Hepatocyte (in vitro differentiated cells): Measurements from ENCODE around the gene LEF1. TPM values are rescaled to one million over a fixed set of nuclear protein-coding genes. Genes with fewer than 3 reads are reported as not detected.
"Not testable (repeated sequence)": the region's sequence is repeated elsewhere in the genome, so short reads cannot be mapped to it uniquely, and the experiment has no call there.

Experiments
- DNase-seq: peaks from one replicate; pipeline ENCODE4 v3.0.0-alpha.2; 2016; ENCODE audit warnings: low spot score
- H2AFZ ChIP-seq: fragments of 200-600 bp; sonication (generic); 2 replicates; pipeline ENCODE4 v1.6.0; 2016; ENCODE audit warnings: antibody characterized with exemption, mild to moderate bottlenecking
- H3K27ac ChIP-seq: fragments of 200-600 bp; sonication (generic); 2 replicates; pipeline ENCODE4 v1.5.1; 2016; ENCODE audit warnings: mild to moderate bottlenecking
- H3K27me3 ChIP-seq: fragments of 200-600 bp; sonication (generic); 2 replicates; pipeline ENCODE4 v1.6.1; 2016
- H3K36me3 ChIP-seq: fragments of 200-600 bp; sonication (generic); replicated peaks from 2 replicates; pipeline ENCODE4 v1.5.1; 2016; ENCODE audit warnings: low read depth; ENCODE audit not compliant: insufficient read depth
- H3K4me1 ChIP-seq: fragments of 200-600 bp; sonication (generic); 2 replicates; pipeline ENCODE4 v1.5.1; 2016; ENCODE audit warnings: mild to moderate bottlenecking, moderate library complexity; ENCODE audit not compliant: insufficient read depth
- H3K4me2 ChIP-seq: fragments of 200-600 bp; sonication (generic); 2 replicates; pipeline ENCODE4 v1.6.0; 2016
- H3K4me3 ChIP-seq: fragments of 200-600 bp; sonication (generic); 2 replicates; pipeline ENCODE4 v1.5.1; 2016; ENCODE audit warnings: mild to moderate bottlenecking
- H3K79me2 ChIP-seq: fragments of 200-600 bp; sonication (generic); 2 replicates; pipeline ENCODE4 v1.6.0; 2017; ENCODE audit warnings: mild to moderate bottlenecking
- H3K9me2 ChIP-seq: fragments of 200-600 bp; sonication (generic); replicated peaks from 2 replicates; pipeline ENCODE4 v1.6.0; 2017; ENCODE audit warnings: mild to moderate bottlenecking; ENCODE audit not compliant: insufficient read depth
- H3K9me3 ChIP-seq: fragments of 200-600 bp; sonication (generic); 2 replicates; pipeline ENCODE4 v1.5.1; 2016; ENCODE audit warnings: low read depth, mild to moderate bottlenecking
- H4K20me1 ChIP-seq: fragments of 200-600 bp; sonication (generic); 2 replicates; pipeline ENCODE4 v1.6.0; 2016; ENCODE audit warnings: mild to moderate bottlenecking; ENCODE audit not compliant: insufficient read depth, poor library complexity, severe bottlenecking
- CTCF ChIP-seq: fragments of 200-600 bp; sonication (generic); IDR thresholded peaks from 2 replicates; pipeline ENCODE4 v1.5.1; 2016; ENCODE audit warnings: antibody characterized with exemption, mild to moderate bottlenecking; ENCODE audit not compliant: poor library complexity
- EZH2 ChIP-seq: fragments of 200-600 bp; sonication (generic); IDR thresholded peaks from 2 replicates; pipeline ENCODE4 v1.6.1; 2016; ENCODE audit warnings: antibody characterized with exemption, mild to moderate bottlenecking, borderline replicate concordance
- EZH2phosphoT487 ChIP-seq: fragments of 200-600 bp; sonication (generic); IDR thresholded peaks from one replicate; pipeline ENCODE4 v1.6.1; 2018; ENCODE audit warnings: antibody characterized with exemption, mild to moderate bottlenecking, low read depth, moderate library complexity; ENCODE audit not compliant: unreplicated experiment, severe bottlenecking
- WGBS: methylation state at CpG from one replicate; pipeline ENCODE4 v1.1.6; 2016; ENCODE audit warnings: low lambda C conversion rate; ENCODE audit errors: missing lambda C conversion rate; 5-methylcytosine and 5-hydroxymethylcytosine counted together
- polyA plus RNA-seq: library from polyadenylated mRNA; unstranded; fragments of >200 nt; fragmentation: Nextera tagmentation; extraction: Ambion mirVana; gene quantifications from 2 replicates; pipeline ENCODE4 v1.2.1, GENCODE V29; 2016
- total RNA-seq: library from RNA; depleted of rRNA; stranded (reverse); fragments of >200 nt; gene quantifications from 2 replicates; pipeline ENCODE4 v1.2.3, GENCODE V29; 2014

LEF1 gene
- total and polyA plus RNA-seq, 2 experiments from 2014 or later = 8.6 to 10.4 TPM

- Histone ChIP-seq H3K4me1 (peaks cover 19% of the 10 kb centered on the region), H3K9me2 (no peaks in the 10 kb centered on the region), H3K4me2 (no peak overlapping the region), H2AFZ (no peak overlapping the region), H4K20me1 (no peaks in the 10 kb centered on the region), H3K9me3 (no peaks in the 10 kb centered on the region), H3K79me2 (no peaks in the 10 kb centered on the region), H3K4me3 (no peak overlapping the region), H3K27me3 (no peaks in the 10 kb centered on the region), H3K27ac (peak overlapping the region; percentile 79), H3K36me3 (no peaks in the 10 kb centered on the region)
- no peak for DNase-seq
- TF ChIP-seq EZH2 (no peak), EZH2phosphoT487 (no peak), CTCF (no peak)
- WGBS = 91% methylated on average over 16 of the region's 16 CpGs
Measured at GRCh38 chr4:108054025-108054638, 114.6 kb downstream of the LEF1 start.

- H3K4me2 ChIP-seq = no peak overlapping the region
- H3K4me3 ChIP-seq = no peak overlapping the region
- no peaks in the 10 kb centered on the region for H3K27me3 ChIP-seq
- no peaks in the 10 kb centered on the region for H3K79me2 ChIP-seq
- peak; percentile 41 for DNase-seq
- no peaks in the 10 kb centered on the region for H3K36me3 ChIP-seq
- H3K9me2 ChIP-seq = no peaks in the 10 kb centered on the region
- no peak for TF ChIP-seq EZH2
- no peak overlapping the region for H2AFZ ChIP-seq
- WGBS = 67% methylated on average over 1 of the region's 1 CpG
- H3K9me3 ChIP-seq = no peaks in the 10 kb centered on the region
- no peaks in the 10 kb centered on the region for H4K20me1 ChIP-seq
- H3K4me1 ChIP-seq = peaks cover 10% of the 10 kb centered on the region
- peak overlapping the region; percentile 79 for H3K27ac ChIP-seq
Measured at GRCh38 chr4:108053251-108053711, 115.5 kb downstream of the LEF1 start.

GRCh38 chr4:108052558-108053120 lies 116.1 kb downstream of the LEF1 start:
- Histone ChIP-seq H3K27ac (peak overlapping the region; percentile 79), H4K20me1 (no peaks in the 10 kb centered on the region), H3K4me2 (no peak overlapping the region), H3K27me3 (no peaks in the 10 kb centered on the region), H3K79me2 (no peaks in the 10 kb centered on the region), H3K9me3 (no peaks in the 10 kb centered on the region), H3K36me3 (no peaks in the 10 kb centered on the region), H3K9me2 (no peaks in the 10 kb centered on the region), H2AFZ (no peak overlapping the region), H3K4me3 (no peak overlapping the region), H3K4me1 (peaks cover 9% of the 10 kb centered on the region)
- DNase-seq = peak; percentile 33
- TF ChIP-seq EZH2phosphoT487 (no peak), EZH2 (no peak), CTCF (no peak)
- 65% methylated on average over 2 of the region's 2 CpGs for WGBS

GRCh38 chr4:108051343-108051742 lies 117.4 kb downstream of the LEF1 start:
- H3K9me2 ChIP-seq = no peaks in the 10 kb centered on the region
- H3K79me2 ChIP-seq = no peaks in the 10 kb centered on the region
- H3K4me2 ChIP-seq = no peak overlapping the region
- peaks cover 9% of the 10 kb centered on the region for H3K4me1 ChIP-seq
- no peaks in the 10 kb centered on the region for H3K36me3 ChIP-seq
- no peak overlapping the region for H2AFZ ChIP-seq
- H3K27ac ChIP-seq = peak overlapping the region; percentile 79
- peak; percentile 33 for DNase-seq
- H3K4me3 ChIP-seq = no peak overlapping the region
- no peaks in the 10 kb centered on the region for H3K27me3 ChIP-seq
- no peak for TF ChIP-seq CTCF
- no peak for TF ChIP-seq EZH2phosphoT487
- TF ChIP-seq EZH2 = no peak
- WGBS = 66% methylated on average over 10 of the region's 10 CpGs
- no peaks in the 10 kb centered on the region for H3K9me3 ChIP-seq
- H4K20me1 ChIP-seq = no peaks in the 10 kb centered on the region

- not testable (repeated sequence) for H3K9me2 ChIP-seq, H4K20me1 ChIP-seq, H3K36me3 ChIP-seq, DNase-seq, H3K4me3 ChIP-seq, H3K27ac ChIP-seq, H3K27me3 ChIP-seq, H3K79me2 ChIP-seq, H2AFZ ChIP-seq, H3K9me3 ChIP-seq, H3K4me2 ChIP-seq
- H3K4me1 ChIP-seq = peaks cover 16% of the 10 kb centered on the region
- 93% methylated on average over 10 of the region's 10 CpGs for WGBS
Measured at GRCh38 chr4:108050166-108051111, 118.3 kb downstream of the LEF1 start.
